SK-N-SH (cell line): ENCODE data around the gene GARS1.

ENCODE experiments used
- EZH2phosphoT487 ChIP-seq: fragments of 200-600 bp; sonication (generic); IDR thresholded peaks from 2 replicates; pipeline ENCODE4 v1.6.1; 2017; ENCODE audit warnings: low read depth, mixed run types, mild to moderate bottlenecking, antibody characterized with exemption, moderate library complexity, borderline replicate concordance
- FOXM1 ChIP-seq: IDR thresholded peaks from 2 replicates; pipeline ENCODE4 v1.4.0; 2012; ENCODE audit warnings: low read depth, mild to moderate bottlenecking
- MXI1 ChIP-seq: IDR thresholded peaks from 2 replicates; pipeline ENCODE4 v1.6.1; 2012; ENCODE audit warnings: mild to moderate bottlenecking, low read depth, low read length, improper control_type of control experiment
- NRF1 ChIP-seq: IDR thresholded peaks from 2 replicates; pipeline ENCODE4 v1.6.1; 2012; ENCODE audit warnings: low read depth, mild to moderate bottlenecking, low read length
- RAD21 ChIP-seq: IDR thresholded peaks from 2 replicates; pipeline ENCODE4 v1.6.1; 2012; ENCODE audit warnings: mild to moderate bottlenecking, low read length
- RCOR1 ChIP-seq: fragments of 150-350 bp; IDR thresholded peaks from 2 replicates; pipeline ENCODE4 v1.6.1; 2017; ENCODE audit warnings: antibody characterized with exemption, low read length
- RFX5 ChIP-seq: IDR thresholded peaks from 2 replicates; pipeline ENCODE4 v1.6.1; 2012; ENCODE audit warnings: mild to moderate bottlenecking, improper control_type of control experiment, low read length
- TF ChIP-seq, protein P1 (sequence below): fragments of 200-600 bp; sonication (generic); IDR thresholded peaks from 2 replicates; pipeline ENCODE4 v1.6.1; 2017; ENCODE audit warnings: antibody characterized with exemption, mild to moderate bottlenecking, moderate library complexity
- TF ChIP-seq, protein P2 (sequence below): fragments of 150-350 bp; IDR thresholded peaks from 2 replicates; pipeline ENCODE4 v1.6.1; 2017; ENCODE audit warnings: antibody characterized with exemption, low read length, low read depth, borderline replicate concordance

DNA sequence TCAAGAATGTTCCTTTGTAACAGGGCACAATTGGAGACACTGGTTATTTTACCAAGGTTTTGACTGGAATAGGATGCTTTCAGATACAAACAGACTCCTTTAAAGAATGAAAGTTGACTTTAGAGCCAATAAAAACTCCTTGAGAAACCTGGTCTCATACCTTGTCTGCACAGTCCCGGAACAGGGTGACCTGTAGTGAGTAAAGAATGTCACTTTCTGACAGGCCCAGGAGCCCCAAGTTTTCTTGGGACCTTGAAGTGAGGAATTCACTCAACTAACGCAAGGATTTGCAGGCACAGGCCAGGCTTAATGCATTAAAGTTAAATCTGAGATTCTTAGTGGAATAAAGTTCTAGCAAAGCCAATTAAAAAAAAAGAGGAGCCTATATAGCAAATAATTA, 11.5 kb upstream of the GARS1 start:
- TF ChIP-seq MXI1 (no peak), RAD21 (no peak), FOXM1 (no peak), RCOR1 (no peak), RFX5 (no peak), NRF1 (no peak), EZH2phosphoT487 (no peak)
- TF ChIP-seq, protein P1, sequence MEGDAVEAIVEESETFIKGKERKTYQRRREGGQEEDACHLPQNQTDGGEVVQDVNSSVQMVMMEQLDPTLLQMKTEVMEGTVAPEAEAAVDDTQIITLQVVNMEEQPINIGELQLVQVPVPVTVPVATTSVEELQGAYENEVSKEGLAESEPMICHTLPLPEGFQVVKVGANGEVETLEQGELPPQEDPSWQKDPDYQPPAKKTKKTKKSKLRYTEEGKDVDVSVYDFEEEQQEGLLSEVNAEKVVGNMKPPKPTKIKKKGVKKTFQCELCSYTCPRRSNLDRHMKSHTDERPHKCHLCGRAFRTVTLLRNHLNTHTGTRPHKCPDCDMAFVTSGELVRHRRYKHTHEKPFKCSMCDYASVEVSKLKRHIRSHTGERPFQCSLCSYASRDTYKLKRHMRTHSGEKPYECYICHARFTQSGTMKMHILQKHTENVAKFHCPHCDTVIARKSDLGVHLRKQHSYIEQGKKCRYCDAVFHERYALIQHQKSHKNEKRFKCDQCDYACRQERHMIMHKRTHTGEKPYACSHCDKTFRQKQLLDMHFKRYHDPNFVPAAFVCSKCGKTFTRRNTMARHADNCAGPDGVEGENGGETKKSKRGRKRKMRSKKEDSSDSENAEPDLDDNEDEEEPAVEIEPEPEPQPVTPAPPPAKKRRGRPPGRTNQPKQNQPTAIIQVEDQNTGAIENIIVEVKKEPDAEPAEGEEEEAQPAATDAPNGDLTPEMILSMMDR, result no peak
- TF ChIP-seq, protein P2, sequence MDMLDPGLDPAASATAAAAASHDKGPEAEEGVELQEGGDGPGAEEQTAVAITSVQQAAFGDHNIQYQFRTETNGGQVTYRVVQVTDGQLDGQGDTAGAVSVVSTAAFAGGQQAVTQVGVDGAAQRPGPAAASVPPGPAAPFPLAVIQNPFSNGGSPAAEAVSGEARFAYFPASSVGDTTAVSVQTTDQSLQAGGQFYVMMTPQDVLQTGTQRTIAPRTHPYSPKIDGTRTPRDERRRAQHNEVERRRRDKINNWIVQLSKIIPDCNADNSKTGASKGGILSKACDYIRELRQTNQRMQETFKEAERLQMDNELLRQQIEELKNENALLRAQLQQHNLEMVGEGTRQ, result no peak
